ENCODE results near the gene RAMACL.

- TF ChIP-seq POLR2A (IDR thresholded peaks at IDR 0.05) (no peak), CTCF (IDR thresholded peaks at IDR 0.05) (no peak)
These were observed 8.7 kb upstream of the RAMACL start for GRCh38 chr6:166595061-166595780.
